Sigmoid colon (tissue), 7 donors: ENCODE results near the gene FOXP1. TPM values are rescaled to one million over a fixed set of nuclear protein-coding genes. Genes with fewer than 3 reads are reported as not detected.
A peak's percentile ranks its signal among the peaks of the same experiment; 100 is the strongest.

Source experiments
- DNase-seq: peaks from one replicate; pipeline ENCODE4 v3.0.0-alpha.2; 2019
- H3K27ac ChIP-seq, 4 donors: fragments of 200-600 bp; sonication (generic); one replicate each; pipeline ENCODE4 v1.5.1; 2016 to 2019; ENCODE audit warnings: mild to moderate bottlenecking in 1 of 4
- H3K27me3 ChIP-seq, 3 donors: fragments of 200-600 bp; sonication (generic); one replicate each; pipeline ENCODE4 v1.5.1; 2019; ENCODE audit warnings: mild to moderate bottlenecking in 1 of 3
- H3K36me3 ChIP-seq, 4 donors: fragments of 200-600 bp; sonication (generic); one replicate each; pipeline ENCODE4 v1.5.1; 2016 to 2019
- H3K4me1 ChIP-seq, 4 donors: fragments of 200-600 bp; sonication (generic); one replicate each; pipeline ENCODE4 v1.5.1; 2017 to 2019
- H3K4me3 ChIP-seq, 4 donors: fragments of 200-600 bp; sonication (generic); one replicate each; pipeline ENCODE4 v1.5.1; 2017 to 2019; ENCODE audit warnings: mild to moderate bottlenecking in 2 of 4, moderate library complexity in 1 of 4
- H3K9me3 ChIP-seq, 4 donors: fragments of 200-600 bp in 3 of 4; sonication (generic) in 3 of 4; one replicate each; pipeline versions ENCODE4 v1.5.1 to v1.6.1; 2013 to 2019
- CTCF ChIP-seq, 4 experiments: fragments of 450-650 bp in 3 of 4; fragments of 200-600 bp in 1 of 4; IDR thresholded peaks; one replicate each; pipeline ENCODE4 v1.5.1; 2016 to 2019; ENCODE audit warnings: antibody characterized with exemption in 4 of 4, mild to moderate bottlenecking in 3 of 4, moderate library complexity in 2 of 4
- EP300 ChIP-seq, 4 donors: sonication (generic); formaldehyde crosslinking; IDR thresholded peaks; one replicate each; pipeline ENCODE4 v1.6.1; 2017; ENCODE audit warnings: antibody characterized with exemption in 4 of 4
- POLR2A ChIP-seq, 2 donors: fragments of 450-650 bp; IDR thresholded peaks; one replicate each; pipeline ENCODE4 v1.6.1; 2016; ENCODE audit warnings: antibody characterized with exemption in 2 of 2, mild to moderate bottlenecking in 2 of 2, moderate library complexity in 2 of 2
- POLR2AphosphoS5 ChIP-seq, 4 donors: sonication (generic); formaldehyde crosslinking; IDR thresholded peaks; one replicate each; pipeline ENCODE4 v1.6.1; 2017; ENCODE audit warnings: antibody characterized with exemption in 4 of 4
- WGBS, 2 donors: extraction: QIAGEN DNeasy Blood & Tissue Kit; methylation state at CpG; one replicate each; pipeline ENCODE4 v1.1.7; 2013; 5-methylcytosine and 5-hydroxymethylcytosine counted together
- intact Hi-C: fragments of 100-400 bp; cut with DNase I; formaldehyde crosslinking; loops from one replicate; pipeline ENCODE4 v1.15.1; 2023
- polyA plus RNA-seq, 3 donors: library from polyadenylated mRNA; stranded (reverse); fragments of 200-250 nt; gene quantifications; one replicate each; pipeline ENCODE4 v1.2.3, GENCODE V29; 2013
- total RNA-seq, 4 donors: library from RNA; depleted of rRNA; stranded (reverse); fragments of >200 nt; gene quantifications; one replicate each; pipeline ENCODE4 v1.1.0, GENCODE V29; 2016
- donor health status: healthy with polysubstance abuse.
- donor health status: Bipolar disorder and iron deficiency.
- donor health status: healthy.

The FOXP1 gene
- total and polyA plus RNA-seq, 7 donors, result 13.8 to 232 (median 139) TPM

DNA sequence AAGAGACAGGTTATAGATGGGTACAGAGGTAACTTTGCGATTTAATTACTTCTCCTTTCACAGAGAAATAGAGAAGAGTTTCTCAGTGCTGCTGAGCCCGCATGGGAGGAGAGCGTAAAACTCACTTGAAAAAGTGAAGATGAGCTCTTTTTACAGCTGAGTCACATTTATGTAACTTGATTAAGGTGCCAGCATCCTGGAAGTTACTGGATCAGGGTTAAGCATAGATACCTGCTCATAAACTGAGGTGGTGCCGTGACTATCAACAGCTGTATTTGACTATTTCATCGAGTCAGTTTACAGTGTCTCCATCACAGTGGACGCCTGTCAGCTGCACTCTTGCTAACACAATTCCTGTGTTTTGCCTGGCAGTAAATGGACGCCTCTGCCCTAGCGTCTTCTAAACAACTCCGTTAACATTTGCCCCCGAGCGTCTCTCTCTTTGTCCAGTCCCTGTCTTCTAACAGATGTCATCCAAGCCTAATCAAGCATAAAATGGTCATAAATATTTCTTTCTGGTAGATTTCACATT is 414.6 kb downstream of the FOXP1 start:
- peaks cover 0 to 21% (median 11%) of the 10 kb centered on the region in 4 donors for H3K4me1 ChIP-seq
- peak overlapping the region in 1 of 4 donors; percentile 6 for H3K4me3 ChIP-seq
- DNase-seq, result no peak
- TF ChIP-seq EP300 (IDR thresholded peaks at IDR 0.05) (no peak), POLR2A (IDR thresholded peaks at IDR 0.05) (no peak), CTCF (IDR thresholded peaks at IDR 0.05) (no peak), POLR2AphosphoS5 (IDR thresholded peaks at IDR 0.05) (no peak)
- H3K27ac ChIP-seq, result peak overlapping the region; percentile 15 to 61 (median 36)
- 57 to 67% methylated on average over 11 of the region's 11 CpGs for WGBS, 2 donors
- intact Hi-C loops, result no loop called here
- H3K36me3 ChIP-seq, result peaks cover 0 to 3% (median 0%) of the 10 kb centered on the region in 4 donors
- no peaks in the 10 kb centered on the region for H3K27me3 ChIP-seq
- H3K9me3 ChIP-seq, result no peaks in the 10 kb centered on the region

GRCh38 chr3:71168121-71168721 is 415.3 kb downstream of the FOXP1 start:
- H3K36me3 ChIP-seq, result peaks cover 0 to 3% (median 0%) of the 10 kb centered on the region in 4 donors
- TF ChIP-seq EP300 (IDR thresholded peaks at IDR 0.05), result no peak
- TF ChIP-seq POLR2A (IDR thresholded peaks at IDR 0.05), result no peak
- no peak for TF ChIP-seq CTCF (IDR thresholded peaks at IDR 0.05)
- no peak for TF ChIP-seq POLR2AphosphoS5 (IDR thresholded peaks at IDR 0.05)
- H3K27ac ChIP-seq, result peak overlapping the region; percentile 15 to 61 (median 36)
- intact Hi-C loops, result no loop called here
- peak overlapping the region in 1 of 4 donors; percentile 6 for H3K4me3 ChIP-seq
- DNase-seq, result no peak
- WGBS, 2 donors, result 82 to 88% methylated on average over 6 of the region's 6 CpGs
- peaks cover 0 to 28% (median 16%) of the 10 kb centered on the region in 4 donors for H3K4me1 ChIP-seq
- H3K27me3 ChIP-seq, result no peaks in the 10 kb centered on the region
- no peaks in the 10 kb centered on the region for H3K9me3 ChIP-seq

DNA sequence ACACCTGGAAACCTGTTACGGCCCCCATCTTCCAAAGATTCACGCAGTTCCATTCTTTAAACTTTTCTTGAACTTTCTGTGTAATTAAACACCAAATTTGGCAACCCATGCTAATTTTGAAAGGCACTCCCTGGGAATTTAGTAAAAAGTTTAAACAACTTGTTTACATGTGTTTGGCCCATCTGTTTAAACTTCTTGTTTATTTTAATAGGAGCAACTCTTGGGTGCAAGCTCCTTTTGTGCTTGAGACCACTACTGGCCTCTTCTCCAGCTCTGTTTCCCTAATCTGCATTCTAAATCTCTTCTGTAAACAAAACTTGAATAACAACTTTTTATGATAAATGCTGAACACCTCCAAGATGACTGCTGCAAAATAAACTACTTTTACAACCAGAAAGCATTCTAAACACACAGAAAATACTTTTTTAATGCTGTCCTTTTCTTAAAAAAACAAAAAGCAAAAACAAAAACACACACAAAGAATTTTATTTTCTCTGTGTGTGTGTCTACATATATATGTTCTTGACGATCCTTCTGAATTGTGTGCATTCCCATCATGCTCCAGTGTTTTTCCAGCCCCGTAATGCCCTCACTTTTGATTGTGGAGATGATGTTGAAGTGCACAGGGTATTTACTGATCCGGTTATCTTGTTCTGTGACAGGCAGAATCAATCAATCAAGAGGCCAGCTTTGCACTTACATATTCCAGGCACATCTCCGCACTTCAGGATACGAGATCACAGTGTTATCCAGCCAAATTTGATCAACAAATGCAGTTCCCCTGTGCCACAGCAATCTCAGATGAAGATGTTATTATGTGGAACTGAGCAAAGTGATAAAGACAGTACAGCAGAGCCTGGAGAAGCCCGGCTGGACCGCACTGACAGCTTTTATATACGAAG is 416.9 kb downstream of the FOXP1 start:
- 87 to 90% methylated on average over 10 of the region's 10 CpGs for WGBS, 2 donors
- Histone ChIP-seq H3K36me3 (no peaks in the 10 kb centered on the region), H3K4me1 (peaks cover 0 to 32% (median 16%) of the 10 kb centered on the region in 4 donors), H3K9me3 (no peaks in the 10 kb centered on the region), H3K4me3 (no peak overlapping the region), H3K27ac (no peak overlapping the region), H3K27me3 (no peaks in the 10 kb centered on the region)
- no peak for TF ChIP-seq CTCF (IDR thresholded peaks at IDR 0.05)
- TF ChIP-seq POLR2AphosphoS5 (IDR thresholded peaks at IDR 0.05), result no peak
- TF ChIP-seq POLR2A (IDR thresholded peaks at IDR 0.05), result no peak
- DNase-seq, result no peak
- intact Hi-C loops, result no loop called here

DNA sequence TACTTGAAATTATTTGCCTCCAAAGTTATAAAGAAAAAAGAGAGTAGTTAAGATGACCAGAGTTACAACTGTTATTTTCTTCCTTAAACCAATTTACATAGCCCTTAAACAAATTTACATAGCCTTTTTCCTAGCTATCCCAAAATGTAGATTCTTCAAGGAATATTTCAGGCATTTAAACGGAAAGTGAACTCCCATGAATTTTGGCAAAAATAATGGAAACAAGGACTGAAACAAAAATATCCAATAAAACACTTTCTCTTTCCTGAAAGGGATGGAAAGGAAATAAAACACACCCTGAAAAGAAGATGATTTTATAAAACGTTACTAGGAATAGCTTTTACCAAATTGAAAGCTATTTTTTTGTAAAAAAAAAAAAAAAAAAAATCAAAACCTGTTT is 418.6 kb downstream of the FOXP1 start:
- Histone ChIP-seq H3K36me3 (no peaks in the 10 kb centered on the region), H3K4me1 (peaks cover 0 to 32% (median 16%) of the 10 kb centered on the region in 4 donors), H3K27ac (no peak overlapping the region), H3K9me3 (no peaks in the 10 kb centered on the region), H3K4me3 (no peak overlapping the region), H3K27me3 (no peaks in the 10 kb centered on the region)
- DNase-seq, result no peak
- 73 to 80% methylated on average over 2 of the region's 2 CpGs for WGBS, 2 donors
- TF ChIP-seq POLR2AphosphoS5 (IDR thresholded peaks at IDR 0.05) (no peak), CTCF (IDR thresholded peaks at IDR 0.05) (no peak), EP300 (IDR thresholded peaks at IDR 0.05) (no peak), POLR2A (IDR thresholded peaks at IDR 0.05) (no peak)
- intact Hi-C loops, result no loop called here
